Erythroblast (primary cell): ENCODE measurements around the gene OR2V1.
"Not testable (repeated sequence)": the region's sequence is repeated elsewhere in the genome, so short reads cannot be mapped to it uniquely, and the experiment has no call there.

Experiments used
- GATA1 ChIP-seq: IDR thresholded peaks from 2 replicates; pipeline ENCODE4 v1.6.1; 2011; ENCODE audit warnings: low read depth, mild to moderate bottlenecking, control low read depth, low read length, moderate library complexity
- POLR2A ChIP-seq: IDR thresholded peaks from 2 replicates; pipeline ENCODE4 v1.6.1; 2011; ENCODE audit warnings: mild to moderate bottlenecking, low read length

DNA sequence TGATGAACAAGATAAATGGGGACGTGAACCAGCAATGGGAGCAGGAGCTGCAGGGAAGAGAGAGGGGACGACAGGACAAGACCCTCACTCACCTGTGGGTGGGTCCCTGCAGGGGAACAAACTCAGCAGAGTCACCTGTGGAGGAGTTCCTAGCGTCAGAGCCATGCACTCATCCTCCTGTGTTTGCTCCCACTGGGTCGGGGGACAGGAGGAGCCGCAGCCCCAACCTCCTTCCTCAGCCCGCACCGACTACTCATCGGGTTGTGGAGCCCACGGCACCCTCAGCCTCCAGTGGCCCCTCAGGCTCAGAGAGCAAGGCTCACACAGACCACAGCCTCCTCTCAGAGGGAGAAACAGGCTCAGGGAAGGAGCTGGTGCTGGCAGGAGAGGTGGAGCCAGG is 888 bp downstream of the OR2V1 start:
- not testable (repeated sequence) for TF ChIP-seq POLR2A, GATA1
